ENCODE data around the gene GGCT. TPM values are rescaled to one million over a fixed set of nuclear protein-coding genes. Genes with fewer than 3 reads are reported as not detected.

The GGCT gene
- polyA plus RNA-seq, 3 donors = 7.6 to 18.1 (median 10.7) TPM

DNA sequence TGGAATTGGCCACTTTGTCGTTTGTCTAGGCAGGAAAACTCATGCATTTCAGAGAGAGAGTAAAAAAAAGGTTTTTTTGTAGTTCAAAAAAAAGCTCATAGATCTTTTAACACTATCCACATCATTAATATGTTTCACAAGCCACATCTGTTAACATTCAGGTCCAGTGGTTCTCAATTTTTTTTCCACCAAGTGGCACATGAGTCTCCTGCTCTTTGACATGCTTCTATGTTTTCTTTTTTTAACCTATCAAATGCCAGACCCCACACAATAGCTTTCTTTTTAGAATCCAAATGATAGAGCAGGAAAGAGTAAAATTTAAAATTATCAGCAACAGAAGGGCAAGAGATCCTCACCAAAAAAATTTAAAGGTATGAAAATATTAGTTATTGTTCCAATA is 46.3 kb downstream of the GGCT start:
- Histone ChIP-seq H3K36me3 (replicated peaks in 1 of 2; ENCODE audit: control insufficient read depth in 1 of 2, insufficient read depth in 2 of 2, low read length in 2 of 2) (peaks cover 44 to 47% of the 10 kb centered on the region in 2 donors), H3K4me3 (replicated peaks in 1 of 3; ENCODE audit: low read depth in 2 of 3, low read length in 3 of 3) (no peak overlapping the region), H3K9me3 (replicated peaks in 1 of 2; ENCODE audit: control insufficient read depth in 1 of 2, insufficient read depth in 1 of 2, low read length in 2 of 2) (no peaks in the 10 kb centered on the region), H3K79me2 (ENCODE audit: insufficient read depth, low read length) (peaks cover 8% of the 10 kb centered on the region), H3K9ac (ENCODE audit: insufficient read depth, low read length, poor library complexity, severe bottlenecking) (no peak overlapping the region), H3K4me1 (ENCODE audit: control insufficient read depth in 1 of 2, insufficient read depth in 2 of 2, low read length in 2 of 2) (peaks cover 32 to 38% of the 10 kb centered on the region in 2 donors), H2AFZ (ENCODE audit: insufficient read depth, low read depth, low read length, poor library complexity, severe bottlenecking) (no peak overlapping the region), H3K4me2 (replicated peaks; ENCODE audit: extremely low read depth, low read length, poor library complexity, severe bottlenecking) (no peak overlapping the region), H3K27me3 (ENCODE audit: control insufficient read depth in 2 of 2, insufficient read depth in 2 of 2, low read length in 2 of 2) (no peaks in the 10 kb centered on the region), H4K20me1 (ENCODE audit: insufficient read depth, low read length) (no peaks in the 10 kb centered on the region), H3K27ac (ENCODE audit: low read depth in 1 of 2, low read length in 2 of 2) (no peak overlapping the region)
- no CpG with 5 or more reads among the region's 1 CpG for WGBS (ENCODE audit: insufficient coverage)
- H3K27ac Mint-ChIP-seq = no peak overlapping the region
- TF ChIP-seq, protein P1, sequence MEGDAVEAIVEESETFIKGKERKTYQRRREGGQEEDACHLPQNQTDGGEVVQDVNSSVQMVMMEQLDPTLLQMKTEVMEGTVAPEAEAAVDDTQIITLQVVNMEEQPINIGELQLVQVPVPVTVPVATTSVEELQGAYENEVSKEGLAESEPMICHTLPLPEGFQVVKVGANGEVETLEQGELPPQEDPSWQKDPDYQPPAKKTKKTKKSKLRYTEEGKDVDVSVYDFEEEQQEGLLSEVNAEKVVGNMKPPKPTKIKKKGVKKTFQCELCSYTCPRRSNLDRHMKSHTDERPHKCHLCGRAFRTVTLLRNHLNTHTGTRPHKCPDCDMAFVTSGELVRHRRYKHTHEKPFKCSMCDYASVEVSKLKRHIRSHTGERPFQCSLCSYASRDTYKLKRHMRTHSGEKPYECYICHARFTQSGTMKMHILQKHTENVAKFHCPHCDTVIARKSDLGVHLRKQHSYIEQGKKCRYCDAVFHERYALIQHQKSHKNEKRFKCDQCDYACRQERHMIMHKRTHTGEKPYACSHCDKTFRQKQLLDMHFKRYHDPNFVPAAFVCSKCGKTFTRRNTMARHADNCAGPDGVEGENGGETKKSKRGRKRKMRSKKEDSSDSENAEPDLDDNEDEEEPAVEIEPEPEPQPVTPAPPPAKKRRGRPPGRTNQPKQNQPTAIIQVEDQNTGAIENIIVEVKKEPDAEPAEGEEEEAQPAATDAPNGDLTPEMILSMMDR (IDR thresholded peaks at IDR 0.05) = no peak
- peaks cover 0 to 2% (median 0%) of the 10 kb centered on the region in 7 donors for H3K9me3 Mint-ChIP-seq
- H3K36me3 Mint-ChIP-seq = peaks cover 44 to 52% of the 10 kb centered on the region in 2 donors
- H3K4me3 Mint-ChIP-seq = no peak overlapping the region
- peaks cover 0 to 1% (median 0%) of the 10 kb centered on the region in 3 donors for H3K27me3 Mint-ChIP-seq (ENCODE audit: low read depth in 3 of 3)
- intact Hi-C loops (cut with micrococcal nuclease) = loop anchor here in 1 of 2 donors (10.0 kb wide), 1 partner anchor 54 kb away; no protein-coding TSS in a partner anchor
- DNase-seq = no peak
- peaks cover 37% of the 10 kb centered on the region for H3K4me1 Mint-ChIP-seq

- 70% methylated on average over 2 of the region's 3 CpGs for WGBS (ENCODE audit: insufficient coverage)
- Histone ChIP-seq H3K36me3 (replicated peaks in 1 of 2; ENCODE audit: control insufficient read depth in 1 of 2, insufficient read depth in 2 of 2, low read length in 2 of 2) (peaks cover 85 to 91% of the 10 kb centered on the region in 2 donors), H4K20me1 (ENCODE audit: insufficient read depth, low read length) (no peaks in the 10 kb centered on the region), H3K9ac (ENCODE audit: insufficient read depth, low read length, poor library complexity, severe bottlenecking) (no peak overlapping the region), H3K27me3 (ENCODE audit: control insufficient read depth in 2 of 2, insufficient read depth in 2 of 2, low read length in 2 of 2) (no peaks in the 10 kb centered on the region), H3K4me1 (ENCODE audit: control insufficient read depth in 1 of 2, insufficient read depth in 2 of 2, low read length in 2 of 2) (no peaks in the 10 kb centered on the region), H3K9me3 (replicated peaks in 1 of 2; ENCODE audit: control insufficient read depth in 1 of 2, insufficient read depth in 1 of 2, low read length in 2 of 2) (no peaks in the 10 kb centered on the region), H3K79me2 (ENCODE audit: insufficient read depth, low read length) (no peaks in the 10 kb centered on the region), H2AFZ (ENCODE audit: insufficient read depth, low read depth, low read length, poor library complexity, severe bottlenecking) (no peak overlapping the region), H3K4me3 (replicated peaks in 1 of 3; ENCODE audit: low read depth in 2 of 3, low read length in 3 of 3) (no peak overlapping the region), H3K4me2 (replicated peaks; ENCODE audit: extremely low read depth, low read length, poor library complexity, severe bottlenecking) (no peak overlapping the region), H3K27ac (ENCODE audit: low read depth in 1 of 2, low read length in 2 of 2) (no peak overlapping the region)
- TF ChIP-seq, protein P1 (IDR thresholded peaks at IDR 0.05) = no peak
- Mint-ChIP-seq H3K27ac (no peak overlapping the region), H3K27me3 (ENCODE audit: low read depth in 3 of 3) (no peaks in the 10 kb centered on the region), H3K4me1 (no peaks in the 10 kb centered on the region), H3K4me3 (no peak overlapping the region), H3K36me3 (peaks cover 73 to 88% of the 10 kb centered on the region in 2 donors), H3K9me3 (no peaks in the 10 kb centered on the region)
- intact Hi-C loops (cut with micrococcal nuclease) = loop anchor here in 1 of 2 donors (10.0 kb wide), 1 partner anchor 49 kb away; no protein-coding TSS in a partner anchor
- no peak for DNase-seq
Measured at GRCh38 chr7:30453921-30454320, 50.7 kb downstream of the GGCT start.

Data from CD14-positive monocyte (primary cell).